IMR-90 (cell line): ENCODE measurements around the gene SNX32. TPM values are rescaled to one million over a fixed set of nuclear protein-coding genes. Genes with fewer than 3 reads are reported as not detected.

Source experiments
- ATAC-seq: fragments of 200-7000 bp; cut with Tn5 transposase; 2 replicates; pipeline ENCODE4 v1.9.1; 2020; ENCODE audit warnings: low read depth, mild to moderate bottlenecking, moderate library complexity
- BruUV-seq: library from RNA; stranded (reverse); fragments of 400-500 nt; replicated peaks from 2 replicates; lab custom pipeline; 2021; lab: Mats Ljungman, UMichigan
- CTCF ChIA-PET: fragments of 300-600 bp; formaldehyde crosslinking; extraction: SDS; loops from one replicate; lab custom pipeline; 2021; ENCODE audit warnings: antibody characterized with exemption; lab: Yijun Ruan, JAX
- POLR2A ChIA-PET: fragments of 300-600 bp; sonication (Branson Sonifier 250); formaldehyde crosslinking; loops from one replicate; lab custom pipeline; 2022; ENCODE audit warnings: antibody characterized with exemption; ENCODE audit not compliant: unreplicated experiment; lab: Charles Lee
- DNase-seq: peaks from one replicate; pipeline ENCODE4 v3.0.0; 2013
- H2AFZ ChIP-seq: replicated peaks from 2 replicates; pipeline ENCODE3; 2013; ENCODE audit warnings: low read length, mild to moderate bottlenecking; ENCODE audit not compliant: poor library complexity
- H2AK5ac ChIP-seq: 2 replicates; pipeline ENCODE4 v1.6.1; 2013; ENCODE audit warnings: low read depth, low read length, inconsistent platforms
- H2AK9ac ChIP-seq: replicated peaks from 2 replicates; pipeline ENCODE3; 2013; ENCODE audit warnings: mild to moderate bottlenecking, low read depth, low read length, moderate library complexity; ENCODE audit not compliant: poor library complexity
- H2BK120ac ChIP-seq: 2 replicates; pipeline ENCODE4 v1.6.1; 2013; ENCODE audit warnings: low read depth, low read length, inconsistent platforms
- H2BK15ac ChIP-seq: 3 replicates; pipeline ENCODE4 v1.6.1; 2013; ENCODE audit warnings: low read depth, low read length, inconsistent platforms
- H2BK20ac ChIP-seq: 2 replicates; pipeline ENCODE4 v1.6.1; 2013; ENCODE audit warnings: low read depth, mild to moderate bottlenecking, inconsistent platforms, low read length, moderate library complexity
- H2BK5ac ChIP-seq: 2 replicates; pipeline ENCODE4 v1.6.1; 2013; ENCODE audit warnings: mild to moderate bottlenecking, low read depth, low read length, inconsistent platforms; ENCODE audit not compliant: poor library complexity, severe bottlenecking
- H3K14ac ChIP-seq: replicated peaks from 2 replicates; pipeline ENCODE4 v1.6.1; 2013; ENCODE audit warnings: low read depth, low read length, inconsistent platforms
- H3K18ac ChIP-seq: 2 replicates; pipeline ENCODE4 v1.6.1; 2013; ENCODE audit warnings: low read depth, low read length, control low read depth
- H3K23ac ChIP-seq: 2 replicates; pipeline ENCODE4 v1.6.1; 2013; ENCODE audit warnings: low read depth, low read length, inconsistent platforms
- H3K27ac ChIP-seq: 2 replicates; pipeline ENCODE4 v1.5.1; 2013; ENCODE audit warnings: mild to moderate bottlenecking, control low read depth, low read length; ENCODE audit not compliant: insufficient read depth
- H3K27me3 ChIP-seq: 2 replicates; pipeline ENCODE4 v1.6.1; 2013; ENCODE audit warnings: low read length; ENCODE audit not compliant: control insufficient read depth, insufficient read depth
- H3K36me3 ChIP-seq: 2 replicates; pipeline ENCODE4 v1.6.1; 2013; ENCODE audit warnings: low read length, mixed read lengths; ENCODE audit not compliant: control insufficient read depth, insufficient read depth
- H3K4ac ChIP-seq: 2 replicates; pipeline ENCODE4 v1.6.1; 2013; ENCODE audit warnings: low read depth, low read length, inconsistent platforms
- H3K4me1 ChIP-seq: 2 replicates; pipeline ENCODE4 v1.6.1; 2013; ENCODE audit warnings: low read length, mixed read lengths; ENCODE audit not compliant: control insufficient read depth, insufficient read depth
- H3K4me2 ChIP-seq: 2 replicates; pipeline ENCODE4 v1.6.1; 2013; ENCODE audit warnings: low read depth, mild to moderate bottlenecking, control low read depth, low read length, moderate library complexity
- H3K4me3 ChIP-seq: 2 replicates; pipeline ENCODE4 v1.5.1; 2013; ENCODE audit warnings: low read depth, mild to moderate bottlenecking, control low read depth, low read length, moderate library complexity; ENCODE audit not compliant: insufficient read depth
- H3K56ac ChIP-seq: 2 replicates; pipeline ENCODE4 v1.6.1; 2013; ENCODE audit warnings: low read length, inconsistent platforms; ENCODE audit not compliant: insufficient read depth; ENCODE audit errors: extremely low read depth
- H3K79me1 ChIP-seq, 2 experiments: 2 replicates each; pipeline ENCODE4 v1.6.1; 2013; ENCODE audit warnings: low read length in 2 of 2, inconsistent platforms in 1 of 2, low read depth in 1 of 2
- H3K9ac ChIP-seq: 2 replicates; pipeline ENCODE4 v1.6.1; 2013; ENCODE audit warnings: low read depth, low read length, control low read depth
- H3K9me1 ChIP-seq: 2 replicates; pipeline ENCODE4 v1.6.1; 2013; ENCODE audit warnings: low read length, inconsistent platforms; ENCODE audit not compliant: insufficient read depth
- H3K9me3 ChIP-seq: 2 replicates; pipeline ENCODE4 v1.6.1; 2013; ENCODE audit warnings: low read length; ENCODE audit not compliant: control insufficient read depth, insufficient read depth
- H4K20me1 ChIP-seq: 2 replicates; pipeline ENCODE4 v1.6.1; 2013; ENCODE audit warnings: low read length, inconsistent platforms; ENCODE audit not compliant: insufficient read depth
- H4K5ac ChIP-seq: 2 replicates; pipeline ENCODE4 v1.6.1; 2013; ENCODE audit warnings: mild to moderate bottlenecking, low read depth, low read length, control low read depth
- H4K8ac ChIP-seq, 2 experiments: 2 replicates each; pipeline ENCODE4 v1.6.1; 2013; ENCODE audit warnings: low read depth in 2 of 2, low read length in 2 of 2, control low read depth in 1 of 2, inconsistent platforms in 1 of 2
- H4K91ac ChIP-seq: 2 replicates; pipeline ENCODE4 v1.6.1; 2013; ENCODE audit warnings: low read depth, low read length, inconsistent platforms; ENCODE audit not compliant: insufficient read depth
- BHLHE40 ChIP-seq: fragments of 150-350 bp; IDR thresholded peaks from 2 replicates; pipeline ENCODE4 v1.6.1; 2016; ENCODE audit warnings: mild to moderate bottlenecking, low read depth, low read length
- CEBPB ChIP-seq: IDR thresholded peaks from 2 replicates; pipeline ENCODE4 v1.6.1; 2012; ENCODE audit warnings: low read depth, low read length, improper control_type of control experiment
- CHD1 ChIP-seq: IDR thresholded peaks from 2 replicates; pipeline ENCODE4 v1.6.1; 2012; ENCODE audit warnings: low read depth, low read length, improper control_type of control experiment
- MAZ ChIP-seq: IDR thresholded peaks from 2 replicates; pipeline ENCODE4 v1.6.1; 2012; ENCODE audit warnings: low read depth, mild to moderate bottlenecking, low read length, improper control_type of control experiment, moderate library complexity, borderline replicate concordance
- MXI1 ChIP-seq: IDR thresholded peaks from 2 replicates; pipeline ENCODE4 v1.6.1; 2012; ENCODE audit warnings: low read depth, mild to moderate bottlenecking, low read length, moderate library complexity, borderline replicate concordance
- POLR2A ChIP-seq: IDR thresholded peaks from 2 replicates; pipeline ENCODE4 v1.6.1; 2012; ENCODE audit warnings: mild to moderate bottlenecking, low read depth, low read length
- RAD21 ChIP-seq: IDR thresholded peaks from 2 replicates; pipeline ENCODE4 v1.6.1; 2012; ENCODE audit warnings: low read length, improper control_type of control experiment
- RFX5 ChIP-seq: IDR thresholded peaks from 2 replicates; pipeline ENCODE4 v1.8.0; 2012; ENCODE audit warnings: low read depth, mild to moderate bottlenecking, low read length, moderate library complexity
- WGBS, 2 experiments: methylation state at CpG; one replicate each; pipeline versions ENCODE4 v1.1.5 to v1.1.7; 2013; ENCODE audit warnings: missing lambda C conversion rate in 2 of 2; ENCODE audit not compliant: insufficient read length in 1 of 2; ENCODE audit errors: extremely low coverage in 2 of 2; 5-methylcytosine and 5-hydroxymethylcytosine counted together
- dilution Hi-C: fragments of 300-500 bp; cut with HindIII; formaldehyde crosslinking; loops from one replicate; pipeline ENCODE4 v1.14.3; 2018; ENCODE audit warnings: low sequenced_read_pairs; ENCODE audit not compliant: unreplicated experiment
- in situ Hi-C: fragments of 300-500 bp; cut with MboI; formaldehyde crosslinking; loops from 3 replicates; pipeline ENCODE4 v1.14.3; 2019; ENCODE audit warnings: low sequenced_read_pairs, inconsistent platforms, mixed read lengths
- intact Hi-C: fragments of 100-400 bp; cut with micrococcal nuclease; formaldehyde crosslinking; loops from 2 replicates; pipeline ENCODE4 v1.10.0; 2022
- polyA plus RNA-seq, 3 experiments: library from polyadenylated mRNA; depleted of rRNA; stranded (reverse); fragments of >200 nt; gene quantifications; 2 replicates each; pipeline ENCODE4 v1.2.3, GENCODE V29; 2012; ENCODE audit warnings: low replicate concordance in 1 of 3
- total RNA-seq: library from RNA; depleted of rRNA; stranded (reverse); fragments of >200 nt; gene quantifications from 2 replicates; pipeline ENCODE4 v1.2.3, GENCODE V29; 2012
- TF ChIP-seq, protein P1 (sequence below): fragments of 150-350 bp; IDR thresholded peaks from 2 replicates; pipeline ENCODE4 v1.6.1; 2017; ENCODE audit warnings: mild to moderate bottlenecking, antibody characterized with exemption, low read length, low read depth
- TF ChIP-seq, protein P2 (sequence below): conservative IDR thresholded peaks from 2 replicates; pipeline ENCODE4 v1.5.1; 2012; ENCODE audit warnings: mild to moderate bottlenecking, low read depth, low read length, improper control_type of control experiment
- TF ChIP-seq, protein P3 (sequence below): fragments of 150-350 bp; IDR thresholded peaks from 2 replicates; pipeline ENCODE4 v1.6.1; 2016; ENCODE audit warnings: low read depth, mild to moderate bottlenecking, low read length, moderate library complexity, borderline replicate concordance

SNX32 gene
- total and polyA plus RNA-seq, 2 of the 4 experiments (the other 2 are of a cell fraction): 0.36 to 0.79 TPM

DNA sequence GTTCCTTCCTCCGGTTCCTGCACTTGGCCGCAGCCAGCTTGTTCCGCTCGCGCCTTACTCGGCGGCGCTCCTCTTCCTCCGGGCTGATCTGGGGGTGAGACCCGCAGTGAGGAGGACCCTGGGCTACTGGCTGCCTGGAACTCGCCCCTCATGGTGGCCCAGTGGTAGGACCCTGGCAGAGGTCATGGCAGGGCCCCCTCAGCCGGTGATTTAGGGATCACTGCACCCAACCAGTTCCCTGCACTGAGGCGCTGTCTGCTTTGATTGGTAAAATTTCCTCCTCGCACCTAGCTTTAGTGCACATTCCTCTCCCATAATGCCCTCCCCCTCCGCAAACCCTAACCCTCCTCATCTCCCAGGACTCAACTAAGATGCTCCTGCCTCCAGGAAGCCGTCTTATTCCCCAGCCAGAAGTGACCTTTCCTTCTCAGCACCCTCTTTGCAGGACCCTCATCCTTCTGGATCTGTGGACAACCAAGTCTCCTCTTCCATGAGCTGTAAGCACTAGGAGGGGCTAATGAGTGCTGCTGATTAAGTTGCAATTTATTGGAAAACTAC is 60.4 kb downstream of the SNX32 start:
- Histone ChIP-seq H4K8ac (peak overlapping the region in 1 of 2 experiments; percentile 24; a peak in 1 of 4 replicates), H2AFZ (no peak overlapping the region), H4K91ac (0 out of 2 replicates have a peak overlapping the region, but pooled peaks have one; percentile 29), H3K9me1 (0 out of 2 replicates have a peak, but pooled peaks cover 4% of the 10 kb centered on the region), H2BK5ac (peak overlapping the region; percentile 40), H3K23ac (peak overlapping the region; percentile 83), H3K36me3 (peaks cover 46% of the 10 kb centered on the region), H3K4me3 (no peak overlapping the region), H3K9me3 (no peaks in the 10 kb centered on the region), H2BK120ac (no peak overlapping the region), H2AK5ac (peak overlapping the region; percentile 14; the same call in 1 of the 2 replicates), H3K14ac (peak overlapping the region; percentile 74; the same call in 1 of the 2 replicates), H3K79me1 (peaks cover 0 to 24% of the 10 kb centered on the region in 2 experiments; a peak in 2 of 4 replicates), H3K4me1 (peaks cover 40% of the 10 kb centered on the region), H3K4me2 (no peak overlapping the region), H3K27ac (peak overlapping the region; percentile 60), H3K18ac (no peak overlapping the region), H3K4ac (peak overlapping the region; percentile 66; the same call in 1 of the 2 replicates), H3K56ac (0 out of 2 replicates have a peak overlapping the region, but pooled peaks have one; percentile 22), H4K20me1 (peaks cover 84% of the 10 kb centered on the region), H4K5ac (no peak overlapping the region), H3K9ac (peak overlapping the region; percentile 38), H3K27me3 (no peaks in the 10 kb centered on the region), H2BK15ac (no peak overlapping the region), H2AK9ac (peak overlapping the region; percentile 76), H2BK20ac (no peak overlapping the region)
- intact Hi-C loops: no loop called here
- no TSS peak for BruUV-seq
- ChIA-PET POLR2A (interaction anchor here (0.7 kb wide), 1 partner anchor 1376 kb away, joined by 5 read pairs; no protein-coding TSS in a partner anchor), CTCF (interaction anchor here (0.6 to 0.7 kb wide), 2 partner anchors 34 to 43 kb away, joined by 3 read pairs; no protein-coding TSS in a partner anchor)
- no peak for ATAC-seq
- WGBS, 2 experiments: 70% methylated on average over 6 of the region's 16 CpGs; no CpG with 5 or more reads in 1 of the 2 experiments
- TF ChIP-seq MXI1: no peak
- no peak for TF ChIP-seq RFX5
- TF ChIP-seq RAD21: no peak
- TF ChIP-seq, protein P1, sequence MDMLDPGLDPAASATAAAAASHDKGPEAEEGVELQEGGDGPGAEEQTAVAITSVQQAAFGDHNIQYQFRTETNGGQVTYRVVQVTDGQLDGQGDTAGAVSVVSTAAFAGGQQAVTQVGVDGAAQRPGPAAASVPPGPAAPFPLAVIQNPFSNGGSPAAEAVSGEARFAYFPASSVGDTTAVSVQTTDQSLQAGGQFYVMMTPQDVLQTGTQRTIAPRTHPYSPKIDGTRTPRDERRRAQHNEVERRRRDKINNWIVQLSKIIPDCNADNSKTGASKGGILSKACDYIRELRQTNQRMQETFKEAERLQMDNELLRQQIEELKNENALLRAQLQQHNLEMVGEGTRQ: no peak
- TF ChIP-seq POLR2A: peak; percentile 52
- TF ChIP-seq BHLHE40: no peak
- no peak for TF ChIP-seq CEBPB
- no peak for TF ChIP-seq CHD1
- TF ChIP-seq, protein P2, sequence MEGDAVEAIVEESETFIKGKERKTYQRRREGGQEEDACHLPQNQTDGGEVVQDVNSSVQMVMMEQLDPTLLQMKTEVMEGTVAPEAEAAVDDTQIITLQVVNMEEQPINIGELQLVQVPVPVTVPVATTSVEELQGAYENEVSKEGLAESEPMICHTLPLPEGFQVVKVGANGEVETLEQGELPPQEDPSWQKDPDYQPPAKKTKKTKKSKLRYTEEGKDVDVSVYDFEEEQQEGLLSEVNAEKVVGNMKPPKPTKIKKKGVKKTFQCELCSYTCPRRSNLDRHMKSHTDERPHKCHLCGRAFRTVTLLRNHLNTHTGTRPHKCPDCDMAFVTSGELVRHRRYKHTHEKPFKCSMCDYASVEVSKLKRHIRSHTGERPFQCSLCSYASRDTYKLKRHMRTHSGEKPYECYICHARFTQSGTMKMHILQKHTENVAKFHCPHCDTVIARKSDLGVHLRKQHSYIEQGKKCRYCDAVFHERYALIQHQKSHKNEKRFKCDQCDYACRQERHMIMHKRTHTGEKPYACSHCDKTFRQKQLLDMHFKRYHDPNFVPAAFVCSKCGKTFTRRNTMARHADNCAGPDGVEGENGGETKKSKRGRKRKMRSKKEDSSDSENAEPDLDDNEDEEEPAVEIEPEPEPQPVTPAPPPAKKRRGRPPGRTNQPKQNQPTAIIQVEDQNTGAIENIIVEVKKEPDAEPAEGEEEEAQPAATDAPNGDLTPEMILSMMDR: no peak
- TF ChIP-seq MAZ: peak; percentile 27; the same call in 1 of the 2 replicates
- TF ChIP-seq, protein P3, sequence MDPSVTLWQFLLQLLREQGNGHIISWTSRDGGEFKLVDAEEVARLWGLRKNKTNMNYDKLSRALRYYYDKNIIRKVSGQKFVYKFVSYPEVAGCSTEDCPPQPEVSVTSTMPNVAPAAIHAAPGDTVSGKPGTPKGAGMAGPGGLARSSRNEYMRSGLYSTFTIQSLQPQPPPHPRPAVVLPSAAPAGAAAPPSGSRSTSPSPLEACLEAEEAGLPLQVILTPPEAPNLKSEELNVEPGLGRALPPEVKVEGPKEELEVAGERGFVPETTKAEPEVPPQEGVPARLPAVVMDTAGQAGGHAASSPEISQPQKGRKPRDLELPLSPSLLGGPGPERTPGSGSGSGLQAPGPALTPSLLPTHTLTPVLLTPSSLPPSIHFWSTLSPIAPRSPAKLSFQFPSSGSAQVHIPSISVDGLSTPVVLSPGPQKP: no peak
- dilution Hi-C loops: no loop called here
- DNase-seq: no peak
- in situ Hi-C loops: loop anchor here (5.0 kb wide), 1 partner anchor 68 kb away; the partner anchor contains the start of gene SART1
